Measurements from ENCODE around the gene LHX8. TPM values are rescaled to one million over a fixed set of nuclear protein-coding genes. Genes with fewer than 3 reads are reported as not detected.

The LHX8 gene
- 1.2 to 1.7 TPM (median 1.5 TPM) in 5 replicates for total RNA-seq (2022; extraction: Qiagen RNA extraction; ENCODE audit: low read depth)

DNA sequence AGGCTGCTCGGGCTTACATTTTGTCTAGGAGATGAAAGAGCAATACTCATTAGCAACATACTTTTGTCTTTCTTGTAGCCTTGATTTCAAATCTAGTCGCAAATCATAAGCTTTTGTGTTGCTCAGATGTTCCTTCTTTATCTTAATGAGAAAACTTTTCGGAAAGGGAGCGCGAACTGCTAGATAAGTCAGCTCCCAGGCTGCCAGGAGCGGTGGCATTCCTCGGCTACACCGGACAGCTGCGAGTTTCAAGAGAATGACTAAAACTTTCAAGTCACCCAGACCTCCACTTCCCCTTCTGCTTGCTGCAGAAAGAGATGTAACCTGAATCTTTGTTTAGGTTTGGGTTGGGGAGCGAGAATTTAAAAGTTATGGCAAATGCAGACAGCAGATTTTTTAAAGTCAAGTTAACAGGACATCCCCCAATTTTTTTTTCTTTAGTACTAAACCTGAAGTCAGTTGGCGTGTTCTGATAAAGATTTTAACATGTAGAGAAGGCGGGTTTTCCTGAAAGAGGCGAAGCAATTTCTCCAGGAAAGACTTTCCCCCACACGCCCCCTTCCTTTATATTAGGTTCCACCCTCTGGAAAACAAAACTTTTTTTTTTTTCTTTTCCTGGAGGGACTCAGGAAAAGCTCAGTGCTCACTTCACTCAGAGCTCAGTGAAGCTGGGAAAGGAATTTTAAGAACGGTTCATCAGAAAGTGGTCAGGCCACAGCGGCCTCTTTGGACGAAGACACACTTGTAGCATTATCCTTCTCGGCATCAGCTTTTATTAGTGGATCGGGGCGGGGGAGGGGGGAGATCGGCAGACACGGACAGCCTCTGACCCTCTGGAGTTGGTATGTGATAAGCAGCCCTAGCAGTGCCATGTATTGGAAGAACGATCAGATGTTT lies at the start of gene LHX8:
Gene LHX8 (plus strand): TSS at position 639 of the 897 bp plus-strand sequence. CDS start 2,227 bp downstream, outside the sequence.

